GM21447 (cell line): ENCODE results near the gene GSG1L.

Source experiments
- ATAC-seq: cut with Tn5 transposase; IDR thresholded peaks from one replicate; pipeline ENCODE4 v1.9.1; 2021; ENCODE audit not compliant: unreplicated experiment

GSG1L gene

GRCh38 chr16:28063591-28064061, at the start of gene GSG1L:
Gene GSG1L (minus strand): TSS chr16:28063714. CDS start chr16:28063424, 290 bp downstream.
- no peak for ATAC-seq

GRCh38 chr16:28112908-28113307, 49.4 kb upstream of the GSG1L start:
- no peak for ATAC-seq

- no peak for ATAC-seq
These were observed 47.5 kb upstream of the GSG1L start for GRCh38 chr16:28110977-28111376.

- ATAC-seq: no peak
These were observed 47.0 kb upstream of the GSG1L start for GRCh38 chr16:28110479-28110878.

GRCh38 chr16:28110074-28110473, 46.6 kb upstream of the GSG1L start:
- ATAC-seq: no peak

GRCh38 chr16:28108590-28109247, 45.2 kb upstream of the GSG1L start:
- ATAC-seq: no peak

- no peak for ATAC-seq
These were observed 43.7 kb upstream of the GSG1L start for GRCh38 chr16:28107232-28107631.

GRCh38 chr16:28106467-28107215, 43.1 kb upstream of the GSG1L start:
- no peak for ATAC-seq

GRCh38 chr16:28105954-28106353, 42.4 kb upstream of the GSG1L start:
- ATAC-seq: no peak

GRCh38 chr16:28105297-28105696, 41.8 kb upstream of the GSG1L start:
- ATAC-seq: no peak

GRCh38 chr16:28104404-28104803, 40.9 kb upstream of the GSG1L start:
- no peak for ATAC-seq

- no peak for ATAC-seq
These were observed 40.1 kb upstream of the GSG1L start for GRCh38 chr16:28103516-28104170.

- ATAC-seq: no peak
These were observed 38.0 kb upstream of the GSG1L start for GRCh38 chr16:28101533-28101890.

- ATAC-seq: no peak
These were observed 37.5 kb upstream of the GSG1L start for GRCh38 chr16:28100810-28101532.

GRCh38 chr16:28098959-28099945, 35.7 kb upstream of the GSG1L start:
- no peak for ATAC-seq

GRCh38 chr16:28098171-28098958, 34.9 kb upstream of the GSG1L start:
- ATAC-seq: no peak

GRCh38 chr16:28096983-28097899, 33.7 kb upstream of the GSG1L start:
- ATAC-seq: no peak

GRCh38 chr16:28093385-28093725, 29.8 kb upstream of the GSG1L start:
- ATAC-seq: no peak
